Subcutaneous adipose tissue (tissue), 4 donors: ENCODE results near the gene MTHFR. TPM values are rescaled to one million over a fixed set of nuclear protein-coding genes. Genes with fewer than 3 reads are reported as not detected.

Experiments used
- small RNA-seq: library from RNA; depleted of rRNA; stranded (forward); fragments of <200 nt; gene quantifications from one replicate; pipeline ENCODE3, GENCODE V24; 2016
- total RNA-seq, 4 donors: library from RNA; depleted of rRNA; stranded (reverse); fragments of >200 nt; gene quantifications; one replicate each; pipeline ENCODE4 v1.1.0, GENCODE V29; 2016
- TF ChIP-seq, protein P1 (sequence below): fragments of 450-650 bp; IDR thresholded peaks from one replicate; pipeline ENCODE4 v1.5.1; 2016; ENCODE audit warnings: low read depth, mild to moderate bottlenecking, control low read depth, antibody characterized with exemption, moderate library complexity

MTHFR gene
- total RNA-seq, 4 donors from 2014 or later: 13.4 to 38.8 (median 27.7) TPM

DNA sequence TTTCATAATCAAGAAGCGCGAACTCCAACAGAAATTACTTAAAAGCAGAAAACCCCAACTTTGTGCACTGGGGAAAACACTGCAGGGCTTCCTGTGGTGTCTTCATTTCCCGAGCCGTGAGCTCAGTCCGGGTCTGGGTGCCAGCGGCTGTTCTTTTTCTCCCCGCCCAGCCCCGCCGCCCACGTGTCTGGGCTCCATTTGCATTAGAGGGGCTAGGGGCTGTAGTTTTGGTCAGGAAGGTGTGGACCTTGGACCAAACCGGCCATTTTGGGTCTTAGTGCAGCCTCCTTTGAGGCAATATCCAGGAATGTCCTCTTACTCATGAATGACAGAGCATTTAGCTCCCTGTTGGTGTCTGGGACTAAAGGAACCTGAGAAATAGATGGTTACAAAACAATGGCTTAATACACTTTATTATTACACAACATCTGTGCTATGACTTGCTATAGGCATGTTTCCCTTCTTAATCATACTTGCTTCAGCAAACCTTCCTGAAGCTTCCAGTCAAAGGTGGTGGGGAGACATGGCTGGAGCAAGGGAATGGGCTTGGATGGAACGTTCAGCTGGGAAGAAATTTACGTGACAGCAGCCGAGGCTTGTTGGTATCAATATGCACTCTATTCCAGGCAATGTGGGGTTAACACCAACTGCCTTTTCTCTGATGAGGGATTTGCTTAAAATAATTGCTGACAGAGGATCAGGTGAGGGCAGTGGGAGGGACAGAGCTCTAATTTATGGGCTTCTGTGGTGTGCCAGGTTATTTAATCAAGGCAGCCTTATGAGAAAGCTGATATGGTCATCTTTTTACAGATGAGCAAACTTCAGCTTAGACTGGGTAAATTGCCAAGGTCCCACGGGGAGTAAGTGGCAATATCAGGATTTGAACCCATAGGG lies 68.8 kb downstream of the MTHFR start:
- TF ChIP-seq, protein P1, sequence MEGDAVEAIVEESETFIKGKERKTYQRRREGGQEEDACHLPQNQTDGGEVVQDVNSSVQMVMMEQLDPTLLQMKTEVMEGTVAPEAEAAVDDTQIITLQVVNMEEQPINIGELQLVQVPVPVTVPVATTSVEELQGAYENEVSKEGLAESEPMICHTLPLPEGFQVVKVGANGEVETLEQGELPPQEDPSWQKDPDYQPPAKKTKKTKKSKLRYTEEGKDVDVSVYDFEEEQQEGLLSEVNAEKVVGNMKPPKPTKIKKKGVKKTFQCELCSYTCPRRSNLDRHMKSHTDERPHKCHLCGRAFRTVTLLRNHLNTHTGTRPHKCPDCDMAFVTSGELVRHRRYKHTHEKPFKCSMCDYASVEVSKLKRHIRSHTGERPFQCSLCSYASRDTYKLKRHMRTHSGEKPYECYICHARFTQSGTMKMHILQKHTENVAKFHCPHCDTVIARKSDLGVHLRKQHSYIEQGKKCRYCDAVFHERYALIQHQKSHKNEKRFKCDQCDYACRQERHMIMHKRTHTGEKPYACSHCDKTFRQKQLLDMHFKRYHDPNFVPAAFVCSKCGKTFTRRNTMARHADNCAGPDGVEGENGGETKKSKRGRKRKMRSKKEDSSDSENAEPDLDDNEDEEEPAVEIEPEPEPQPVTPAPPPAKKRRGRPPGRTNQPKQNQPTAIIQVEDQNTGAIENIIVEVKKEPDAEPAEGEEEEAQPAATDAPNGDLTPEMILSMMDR: no peak

GRCh38 chr1:11735854-11736745 lies 69.7 kb downstream of the MTHFR start, which contains the start of gene AGTRAP:
AGTRAP (plus strand) TSS chr1:11736136; CDS start chr1:11736209, 73 bp downstream.
- TF ChIP-seq, protein P1: no peak

Small RNAs within 50 kb of the gene (small RNA-seq; reads per million reads assigned to genes)
- not detected for gene RF02156
- not detected for gene RF02157
- gene RF02158: not detected

Other genes with a start within 250 kb of the MTHFR start
- under 1 TPM in 2 of 4 donors, not detected in 2; 0.22 to 0.51 TPM for gene FBXO2, start 151.5 kb downstream of the MTHFR start, total RNA-seq
- 10 to 100 TPM in 1 of 4 donors, 1 to 10 TPM in 3; 6.2 to 13.1 (median 7.8) TPM for gene FBXO44, start 151.1 kb downstream of the MTHFR start, total RNA-seq
- 10 to 100 TPM in 3 of 4 donors, 1 to 10 TPM in 1; 8.2 to 16.6 (median 13.5) TPM for gene FBXO6, start 141.8 kb downstream of the MTHFR start, total RNA-seq
- gene MAD2L2, start 124.8 kb downstream of the MTHFR start, total RNA-seq: 10 to 100 TPM; 20.5 to 44.5 (median 25.8) TPM
- gene DRAXIN, start 114.3 kb downstream of the MTHFR start, total RNA-seq: under 1 TPM in 1 of 4 donors, not detected in 3; 0.17 TPM
- gene AGTRAP, start 69.8 kb downstream of the MTHFR start, total RNA-seq: 10 to 100 TPM; 22.0 to 82.3 (median 58.3) TPM
- gene C1orf167, start 43.8 kb downstream of the MTHFR start, total RNA-seq: 1 to 10 TPM in 1 of 4 donors, under 1 TPM in 1, not detected in 2; 0.17 to 3.9 TPM
- 10 to 100 TPM; 14.4 to 21.2 (median 20.5) TPM for gene CLCN6, start 227 bp upstream of the MTHFR start, total RNA-seq
- gene NPPA, start 41.8 kb upstream of the MTHFR start, total RNA-seq: not detected
- not detected for gene NPPB, start 53.0 kb upstream of the MTHFR start, total RNA-seq
- gene KIAA2013, start 120.5 kb upstream of the MTHFR start, total RNA-seq: 10 to 100 TPM; 39.0 to 78.6 (median 49.1) TPM
- gene PLOD1, start 128.8 kb upstream of the MTHFR start, total RNA-seq: 10 to 100 TPM; 34.4 to 95.1 (median 72.7) TPM
- 10 to 100 TPM; 46.5 to 69.9 (median 48.8) TPM for gene MFN2, start 174.5 kb upstream of the MTHFR start, total RNA-seq
- gene MIIP, start 213.5 kb upstream of the MTHFR start, total RNA-seq: 10 to 100 TPM; 17.1 to 26.3 (median 22.1) TPM